ENCODE data around the gene CASK.

CASK gene

DNA sequence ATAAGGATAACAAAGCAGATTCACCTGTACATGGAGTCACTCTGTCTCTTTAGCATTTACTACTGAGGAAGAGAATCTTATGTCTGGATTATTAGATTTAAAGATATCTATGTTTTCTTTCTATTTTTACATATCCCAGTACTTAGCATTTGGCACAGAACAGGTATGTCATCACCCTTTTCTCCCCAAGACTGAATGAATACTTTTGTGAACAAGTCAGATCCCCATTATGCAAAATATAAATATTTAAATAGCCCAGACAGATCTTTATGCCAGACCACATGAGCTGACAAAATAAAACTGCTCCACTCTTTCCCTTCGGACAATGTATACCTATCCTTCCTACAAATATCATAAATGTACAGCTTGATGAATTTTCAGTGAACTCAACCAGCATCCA is 94.5 kb downstream of the CASK start:
- DNase-seq (ENCODE audit: low spot score) = no peak

DNA sequence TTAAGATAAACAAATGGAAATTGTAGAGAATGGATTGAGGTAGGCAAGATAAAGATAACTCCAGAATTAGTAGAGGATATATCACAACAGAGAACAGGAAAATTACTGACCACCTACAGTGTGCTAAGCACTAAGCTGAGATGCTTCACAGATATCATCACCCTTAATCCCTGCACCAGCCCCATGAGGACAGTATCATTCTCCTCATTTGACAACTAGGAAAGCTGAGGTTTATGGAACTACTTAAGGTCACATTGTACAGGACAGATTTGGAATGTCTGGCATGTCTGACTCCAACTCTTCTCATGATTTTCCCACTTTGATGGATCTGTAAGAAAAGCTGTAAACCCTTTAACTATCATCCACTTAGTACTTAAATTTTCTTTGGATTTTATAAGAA is 95.5 kb downstream of the CASK start:
- DNase-seq (ENCODE audit: low spot score) = no peak

- DNase-seq (ENCODE audit: low spot score) = no peak
Observed at GRCh38 chrX:41825796-41826195, 97.6 kb downstream of the CASK start.

DNA sequence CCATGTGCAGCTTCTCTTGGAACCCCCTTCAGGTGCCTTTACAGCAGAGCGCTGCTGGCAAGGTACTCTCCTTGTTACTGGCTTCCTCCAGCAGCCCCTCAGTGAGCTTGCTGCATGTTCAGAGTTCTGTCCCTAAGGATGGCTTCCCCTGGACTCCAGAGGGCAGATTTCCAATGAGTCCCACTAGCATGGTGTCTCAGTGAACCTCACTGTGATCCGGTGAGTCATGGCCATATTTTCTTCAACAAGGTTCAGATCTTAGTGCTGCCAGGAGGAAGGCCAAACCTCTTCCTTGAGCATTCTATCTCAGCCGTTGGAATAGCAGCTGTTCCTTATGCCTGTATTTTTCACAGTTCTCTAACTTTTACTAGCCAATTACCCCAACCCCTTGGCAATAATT is 98.8 kb downstream of the CASK start:
- DNase-seq (ENCODE audit: low spot score) = no peak

DNA sequence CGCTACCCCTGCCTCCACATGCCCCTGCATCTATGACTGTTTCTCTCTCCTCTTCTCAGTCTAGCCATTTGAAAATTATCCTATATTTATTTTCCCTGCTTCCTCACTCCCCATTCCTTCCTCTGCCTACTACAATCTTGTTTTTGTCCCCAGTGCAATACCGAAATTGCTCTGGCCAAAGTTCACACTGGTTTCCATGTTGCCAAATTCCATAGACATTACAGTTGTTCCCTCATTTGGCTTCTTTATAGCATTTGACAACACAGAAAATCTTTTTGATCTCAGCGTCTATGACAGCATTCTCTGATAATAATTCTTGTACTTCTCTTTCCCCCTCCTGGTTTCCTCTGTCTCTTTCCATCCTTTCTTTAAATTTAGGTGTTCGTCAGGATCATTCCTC is 100.0 kb downstream of the CASK start:
- DNase-seq (ENCODE audit: low spot score) = no peak

GRCh38 chrX:41822892-41823291 is 100.5 kb downstream of the CASK start:
- no peak for DNase-seq (ENCODE audit: low spot score)

DNA sequence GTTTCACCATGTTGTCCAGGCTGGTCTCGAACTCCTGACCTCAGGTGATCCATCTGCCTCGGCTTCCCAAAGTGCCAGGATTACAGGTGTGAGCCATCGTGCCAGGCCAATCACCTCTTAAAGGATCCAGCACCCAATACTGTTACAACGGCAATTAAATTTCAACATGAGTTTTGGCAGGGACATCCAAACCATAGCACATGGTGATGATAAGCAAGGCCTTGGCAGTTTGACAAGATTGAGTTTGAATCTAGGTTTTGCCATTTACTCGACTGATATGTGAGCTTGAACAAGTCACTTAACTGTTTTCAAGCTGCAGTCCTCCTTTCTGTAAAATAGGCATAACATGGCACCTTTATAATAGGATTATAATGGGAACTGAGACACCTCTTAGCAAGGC is 115.3 kb downstream of the CASK start:
- no peak for DNase-seq (ENCODE audit: low spot score)

DNA sequence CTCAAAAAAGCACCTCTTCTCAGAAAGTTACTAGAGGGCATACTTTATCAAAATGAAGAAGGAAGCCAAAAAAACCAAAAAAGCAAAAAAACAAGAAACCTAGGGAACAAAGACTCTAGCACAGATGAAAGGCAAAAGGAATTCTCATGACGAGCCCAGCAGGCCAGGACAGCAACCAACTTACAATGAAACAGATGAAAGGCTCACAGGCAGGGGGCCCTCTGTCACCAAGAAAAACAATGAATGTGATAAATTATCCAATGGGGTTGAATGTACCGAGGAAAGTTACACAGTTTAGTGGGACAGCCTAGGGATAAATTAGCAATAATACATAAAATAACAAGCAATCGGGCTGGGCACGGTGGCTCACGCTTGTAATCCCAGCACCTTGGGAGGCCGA is 120.4 kb downstream of the CASK start:
- no peak for DNase-seq (ENCODE audit: low spot score)

GRCh38 chrX:41799661-41800060 is 123.7 kb downstream of the CASK start:
- no peak for DNase-seq (ENCODE audit: low spot score)

DNA sequence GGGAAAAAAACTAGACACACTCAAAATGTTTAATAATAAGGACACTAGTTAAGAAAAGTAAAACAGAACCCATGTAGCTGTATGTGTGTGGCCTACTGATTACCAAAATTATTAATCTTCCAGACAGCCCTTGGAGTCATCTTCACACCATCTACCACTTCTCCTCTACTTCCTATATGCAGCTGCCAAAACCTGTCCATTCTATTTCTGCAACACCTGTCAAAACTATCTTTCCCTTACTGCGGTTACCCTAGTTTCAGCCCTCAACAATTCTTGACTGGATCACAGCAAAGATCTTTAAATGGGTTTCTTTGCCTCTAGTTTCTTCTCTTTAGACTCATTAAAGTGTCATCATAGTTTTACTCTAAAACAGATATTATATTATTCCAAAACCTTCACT is 126.8 kb downstream of the CASK start:
- DNase-seq (ENCODE audit: low spot score) = no peak

DNA sequence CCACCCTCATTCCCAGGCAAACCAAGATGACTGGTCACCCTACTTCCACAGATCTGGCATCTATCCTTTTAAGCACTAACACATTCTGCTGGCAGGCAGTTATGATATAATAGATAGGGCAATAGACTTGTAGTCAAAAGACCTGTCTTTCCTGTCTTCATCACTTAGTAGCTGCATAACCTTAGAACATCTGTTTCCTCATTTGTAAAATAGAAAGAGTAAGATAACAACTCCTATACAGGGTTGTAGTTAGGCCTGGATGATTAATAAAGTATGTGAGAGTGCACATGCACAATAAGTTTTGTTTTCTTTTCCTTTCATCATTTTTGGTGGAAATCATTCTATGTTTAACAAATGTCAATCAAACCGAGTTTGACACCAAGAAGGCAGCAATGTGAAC is 127.3 kb downstream of the CASK start:
- no peak for DNase-seq (ENCODE audit: low spot score)

DNA sequence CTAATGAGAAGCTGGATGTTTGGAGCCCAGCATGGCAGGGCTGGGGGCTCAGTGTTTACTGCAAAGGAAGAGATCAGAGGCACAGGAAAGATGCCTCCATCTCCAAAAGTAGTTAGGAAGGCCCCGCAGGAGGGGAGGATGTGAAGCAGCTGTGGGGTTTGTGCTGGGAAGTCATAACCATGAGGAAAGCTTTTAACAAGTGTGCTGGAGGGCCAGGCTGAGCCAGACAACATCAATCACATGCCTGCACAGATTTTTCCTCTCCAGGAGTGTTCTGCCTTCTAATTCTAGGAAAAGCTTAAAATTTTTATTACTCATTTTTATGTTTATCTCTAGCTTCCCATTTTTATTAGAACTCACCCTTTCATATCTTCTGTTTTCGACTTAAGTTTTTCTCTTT is 134.0 kb downstream of the CASK start:
- no peak for DNase-seq (ENCODE audit: low spot score)

DNA sequence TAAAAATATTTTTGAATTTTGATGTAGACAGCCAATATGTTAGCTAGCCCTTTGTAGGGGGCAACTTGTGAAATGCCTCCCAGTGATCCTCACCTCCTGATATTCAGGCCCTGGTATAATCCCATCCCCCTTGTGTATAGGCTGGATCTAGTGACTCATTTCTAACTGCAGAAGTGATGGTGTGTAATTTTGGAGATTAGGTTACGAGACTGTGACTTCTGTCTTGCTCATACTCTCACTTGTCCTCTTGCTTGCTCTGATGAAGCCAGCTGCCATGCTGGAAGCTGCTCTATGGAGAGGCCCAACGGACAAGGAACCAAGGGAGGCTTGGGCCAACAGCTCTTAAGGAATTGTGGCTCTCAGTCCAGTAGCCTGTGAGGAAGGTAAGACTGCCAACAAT is 137.7 kb downstream of the CASK start:
- no peak for DNase-seq (ENCODE audit: low spot score)

- DNase-seq (ENCODE audit: low spot score) = no peak
Observed at GRCh38 chrX:41781500-41781899, 141.9 kb downstream of the CASK start.

DNA sequence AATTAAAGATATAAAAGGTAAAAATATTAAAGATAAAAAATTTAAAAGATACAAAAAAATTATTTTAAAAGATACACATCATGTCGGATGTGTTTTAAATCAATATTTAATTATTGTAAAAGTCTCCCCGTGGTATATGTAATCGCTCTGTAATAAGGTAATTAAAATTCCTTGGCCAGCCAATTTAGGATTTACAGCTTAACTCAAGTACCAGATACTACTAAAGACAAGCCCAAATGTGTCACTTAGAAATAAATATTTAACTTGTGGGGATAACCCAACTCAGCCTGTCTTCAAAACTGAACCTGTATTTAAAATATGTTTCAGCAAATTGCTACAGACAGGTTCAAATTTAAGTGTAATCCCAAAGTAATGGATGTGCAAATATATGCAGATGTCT is 143.4 kb downstream of the CASK start:
- no peak for DNase-seq (ENCODE audit: low spot score)

DNA sequence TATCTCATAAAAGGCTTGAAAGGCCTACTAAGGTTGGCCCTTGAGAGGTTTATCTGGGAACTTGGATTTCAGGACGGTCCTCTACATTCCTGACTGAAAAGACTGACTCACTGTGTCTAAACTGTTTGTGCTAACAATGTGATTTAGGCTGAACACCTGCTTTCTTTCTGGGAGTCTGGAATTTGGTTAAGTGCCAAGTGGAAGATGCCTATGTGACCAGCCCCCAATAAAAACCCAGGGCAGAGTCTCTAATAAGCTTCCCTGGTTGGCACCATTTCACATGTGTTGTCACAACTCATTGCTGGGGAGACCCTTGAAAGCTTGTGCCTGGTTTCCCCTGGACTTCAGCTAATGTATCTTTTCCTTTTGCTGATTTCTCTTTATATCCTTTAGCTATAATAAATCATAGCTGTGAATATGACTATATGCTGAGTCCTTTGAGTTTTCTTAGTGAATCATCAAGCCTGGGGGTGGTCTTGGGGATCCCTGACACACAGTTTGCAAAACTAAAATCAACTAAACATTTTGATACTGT is 144.3 kb downstream of the CASK start:
- no peak for DNase-seq (ENCODE audit: low spot score)

DNA sequence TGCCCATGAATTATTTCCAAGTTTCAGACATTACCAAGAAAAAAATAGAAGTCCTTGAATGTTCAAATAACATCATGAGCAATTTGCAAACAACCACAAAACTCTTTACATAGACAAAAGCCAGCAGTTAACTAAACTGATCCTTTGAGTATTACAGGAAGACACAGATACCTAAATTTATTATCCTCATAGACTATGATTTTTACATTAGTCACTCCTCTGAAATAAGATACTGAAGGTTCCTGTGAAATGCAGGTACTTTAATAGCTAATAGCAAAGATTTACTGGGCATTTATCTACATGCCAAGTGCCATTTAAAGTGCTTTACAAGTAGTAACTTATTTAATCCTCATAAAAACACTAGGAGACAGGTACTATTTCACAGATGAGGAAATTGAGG is 161.7 kb downstream of the CASK start:
- DNase-seq (ENCODE audit: low spot score) = no peak

- no peak for DNase-seq (ENCODE audit: low spot score)
Observed at GRCh38 chrX:41761169-41761568, 162.2 kb downstream of the CASK start.

DNA sequence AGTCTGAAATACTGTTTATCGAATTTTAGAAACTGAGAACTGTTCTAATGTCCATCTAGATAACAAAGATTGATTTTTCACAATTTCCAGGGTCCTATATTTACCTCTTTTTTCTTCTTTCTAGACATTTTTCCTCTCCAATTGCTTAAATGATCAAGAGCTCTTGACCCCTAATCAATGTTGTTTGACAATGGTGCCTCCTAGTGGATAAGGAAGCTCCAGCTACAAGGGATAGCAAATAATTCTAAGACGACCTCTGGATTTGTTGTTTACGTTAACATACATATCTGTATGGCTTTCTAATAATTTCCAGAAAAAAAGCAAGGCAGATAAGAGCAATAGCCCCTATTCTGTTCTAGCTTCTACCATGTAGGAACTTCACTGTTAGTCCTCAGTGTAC is 163.5 kb downstream of the CASK start:
- DNase-seq (ENCODE audit: low spot score) = no peak

GRCh38 chrX:41758401-41758800 is 165.0 kb downstream of the CASK start:
- no peak for DNase-seq (ENCODE audit: low spot score)

- no peak for DNase-seq (ENCODE audit: low spot score)
Observed at GRCh38 chrX:41750716-41751115, 172.6 kb downstream of the CASK start.

DNA sequence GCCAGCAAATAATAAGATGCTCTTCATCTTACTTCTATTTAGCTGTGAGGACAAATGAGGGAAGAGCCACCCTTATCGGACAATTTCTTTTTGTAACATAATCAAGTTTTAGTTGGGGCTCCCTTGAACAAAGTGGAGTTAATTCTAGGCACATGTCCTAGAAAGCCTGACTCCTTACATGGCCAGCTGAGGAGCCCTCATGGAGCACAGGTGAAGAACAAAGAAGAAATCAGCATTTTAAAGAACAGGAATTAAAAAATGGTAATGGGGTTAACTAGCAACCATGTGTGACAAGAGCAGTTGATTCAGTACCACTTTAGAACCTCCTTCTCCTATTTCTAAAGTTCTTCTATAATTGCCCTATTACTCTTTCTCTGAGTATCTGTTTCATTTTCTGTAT is 183.5 kb downstream of the CASK start:
- DNase-seq (ENCODE audit: low spot score) = no peak

GRCh38 chrX:41737065-41737464 is 186.3 kb downstream of the CASK start:
- no peak for DNase-seq (ENCODE audit: low spot score)

DNA sequence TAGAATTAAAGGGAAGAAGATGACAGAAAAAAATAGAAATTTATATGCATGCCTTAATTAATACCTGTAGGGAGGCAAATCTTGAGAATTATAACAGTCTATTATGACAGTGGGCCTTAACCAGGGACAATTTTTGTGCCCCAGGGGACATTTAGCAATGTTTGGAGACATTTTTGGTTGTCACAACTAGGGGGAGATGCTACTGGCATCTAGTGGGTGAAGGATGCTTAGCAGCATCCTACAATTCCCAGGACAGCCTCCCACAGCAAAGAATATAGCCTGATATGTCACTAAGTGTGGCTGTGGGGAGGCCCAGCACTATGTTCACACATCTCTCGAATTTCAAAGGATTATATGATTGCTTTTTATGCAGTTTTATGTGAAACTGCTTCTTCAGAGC is 188.8 kb downstream of the CASK start:
- no peak for DNase-seq (ENCODE audit: low spot score)

GRCh38 chrX:41733939-41734338 is 189.4 kb downstream of the CASK start:
- DNase-seq (ENCODE audit: low spot score) = no peak
